OCI-LY1 (cell line): Measurements from ENCODE around the gene ZC2HC1B.

Source experiments
- H2AFZ ChIP-seq: fragments of 200-600 bp; sonication (generic), shearing (Covaris generic); 2 replicates; pipeline ENCODE4 v1.6.0; 2014; ENCODE audit warnings: antibody characterized with exemption, mild to moderate bottlenecking, low read length
- H3F3A ChIP-seq: fragments of 200-600 bp; sonication (generic), shearing (Covaris generic); 2 replicates; pipeline ENCODE4 v1.6.0; 2014; ENCODE audit warnings: mild to moderate bottlenecking, antibody characterized with exemption, low read length, moderate library complexity; ENCODE audit not compliant: insufficient read depth
- H3K27ac ChIP-seq: fragments of 200-600 bp; sonication (generic); 2 replicates; pipeline ENCODE4 v1.5.1; 2014; ENCODE audit warnings: low read length, mixed run types, mild to moderate bottlenecking, low read depth; ENCODE audit not compliant: poor library complexity, severe bottlenecking
- H3K27me3 ChIP-seq: fragments of 200-600 bp; sonication (generic); 2 replicates; pipeline ENCODE4 v1.6.0; 2014; ENCODE audit warnings: antibody characterized with exemption, mild to moderate bottlenecking, low read length, moderate library complexity; ENCODE audit not compliant: insufficient read depth
- H3K36me3 ChIP-seq: fragments of 200-600 bp; sonication (generic); 2 replicates; pipeline ENCODE4 v1.6.1; 2014; ENCODE audit warnings: mild to moderate bottlenecking, antibody characterized with exemption, low read length, moderate library complexity, mixed read lengths; ENCODE audit not compliant: insufficient read depth
- H3K4me1 ChIP-seq: fragments of 200-600 bp; sonication (generic); 2 replicates; pipeline ENCODE4 v1.5.1; 2014; ENCODE audit warnings: mild to moderate bottlenecking, low read length, moderate library complexity; ENCODE audit not compliant: insufficient read depth, severe bottlenecking
- H3K4me2 ChIP-seq: fragments of 200-600 bp; sonication (generic), shearing (Covaris generic); 2 replicates; pipeline ENCODE4 v1.6.1; 2014; ENCODE audit warnings: low read length
- H3K4me3 ChIP-seq: fragments of 200-600 bp; sonication (generic); 2 replicates; pipeline ENCODE4 v1.5.1; 2014; ENCODE audit warnings: low read length, low read depth, mild to moderate bottlenecking, mixed read lengths; ENCODE audit not compliant: poor library complexity, severe bottlenecking
- H3K79me2 ChIP-seq: fragments of 200-600 bp; shearing (Covaris generic); 2 replicates; pipeline ENCODE4 v1.6.1; 2016; ENCODE audit warnings: mixed run types, low read length, mixed read lengths; ENCODE audit not compliant: insufficient read depth
- H3K9ac ChIP-seq: fragments of 200-600 bp; sonication (generic), shearing (Covaris generic); 2 replicates; pipeline ENCODE4 v1.6.1; 2014; ENCODE audit warnings: mild to moderate bottlenecking, low read length, mixed read lengths
- H3K9me2 ChIP-seq: fragments of 200-600 bp; sonication (generic), shearing (Covaris generic); 2 replicates; pipeline ENCODE4 v1.6.1; 2014; ENCODE audit warnings: low read depth, mild to moderate bottlenecking, low read length, mixed read lengths
- H3K9me3 ChIP-seq: fragments of 200-600 bp; shearing (Covaris generic); 2 replicates; pipeline ENCODE4 v1.6.1; 2014; ENCODE audit warnings: low read length, mixed read lengths
- H4K20me1 ChIP-seq: fragments of 200-600 bp; sonication (generic), shearing (Covaris generic); 2 replicates; pipeline ENCODE4 v1.6.0; 2016; ENCODE audit warnings: mild to moderate bottlenecking, low read length; ENCODE audit not compliant: insufficient read depth
- EZH2 ChIP-seq: fragments of 200-600 bp; sonication (generic), shearing (Covaris generic); IDR thresholded peaks from 2 replicates; pipeline ENCODE4 v1.8.0; 2017; ENCODE audit warnings: borderline replicate concordance, mixed run types, mild to moderate bottlenecking, antibody characterized with exemption, low read length, moderate library complexity, mixed read lengths
- TF ChIP-seq, protein P1 (sequence below): fragments of 200-600 bp; sonication (generic), shearing (Covaris generic); IDR thresholded peaks from 2 replicates; pipeline ENCODE4 v1.5.1; 2017; ENCODE audit warnings: mild to moderate bottlenecking, antibody characterized with exemption, low read length, moderate library complexity, mixed read lengths

Gene ZC2HC1B

DNA sequence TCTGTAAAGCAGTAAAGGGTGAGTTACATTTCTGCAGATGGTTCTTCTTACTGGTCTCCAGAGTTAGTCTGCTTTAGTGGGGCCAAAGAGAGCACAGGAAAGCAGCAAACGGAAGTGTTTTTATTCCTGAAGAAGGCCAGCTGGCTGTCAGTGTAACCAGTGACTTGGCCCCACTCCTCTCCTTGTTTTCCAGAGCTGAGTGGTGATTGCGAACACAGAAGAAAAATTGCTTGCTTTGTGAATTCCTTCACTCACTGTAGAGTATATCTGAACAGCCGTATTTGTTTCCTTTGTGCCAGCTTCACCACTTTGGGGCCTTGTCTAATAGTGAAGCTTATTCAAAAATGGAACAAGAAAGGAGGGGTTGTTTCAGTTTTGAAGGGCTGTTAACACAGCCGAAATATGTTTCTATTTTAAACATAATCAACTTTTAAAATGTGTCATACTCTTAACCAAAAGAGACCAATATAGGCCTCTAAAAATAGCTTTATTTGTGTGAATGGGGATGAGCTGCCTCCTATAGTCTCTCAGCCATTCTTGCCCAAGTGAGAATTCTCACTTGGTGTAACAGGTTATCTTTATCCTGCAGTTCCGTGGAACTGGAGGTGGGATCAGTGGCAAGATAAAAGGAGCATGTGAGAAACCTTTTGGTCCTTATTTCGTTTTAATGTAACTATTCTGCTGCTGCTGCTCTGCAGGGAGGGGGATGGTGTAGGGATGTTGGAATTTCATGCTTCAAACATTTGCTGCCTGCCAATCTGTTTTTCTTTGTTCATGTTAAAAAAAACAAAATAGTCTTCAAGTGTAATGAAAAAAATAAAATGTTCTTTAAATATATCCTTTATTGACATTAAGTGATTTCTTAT, 37.8 kb downstream of the ZC2HC1B start:
- Histone ChIP-seq H3K9me2 (no peaks in the 10 kb centered on the region), H3K4me2 (no peak overlapping the region), H3K4me1 (no peaks in the 10 kb centered on the region), H3K27ac (no peak overlapping the region), H2AFZ (no peak overlapping the region), H3K4me3 (no peak overlapping the region), H3K36me3 (no peaks in the 10 kb centered on the region), H3K27me3 (no peaks in the 10 kb centered on the region), H3K9me3 (no peaks in the 10 kb centered on the region), H3K79me2 (no peaks in the 10 kb centered on the region), H4K20me1 (no peaks in the 10 kb centered on the region), H3K9ac (no peak overlapping the region), H3F3A (no peaks in the 10 kb centered on the region)
- TF ChIP-seq, protein P1, sequence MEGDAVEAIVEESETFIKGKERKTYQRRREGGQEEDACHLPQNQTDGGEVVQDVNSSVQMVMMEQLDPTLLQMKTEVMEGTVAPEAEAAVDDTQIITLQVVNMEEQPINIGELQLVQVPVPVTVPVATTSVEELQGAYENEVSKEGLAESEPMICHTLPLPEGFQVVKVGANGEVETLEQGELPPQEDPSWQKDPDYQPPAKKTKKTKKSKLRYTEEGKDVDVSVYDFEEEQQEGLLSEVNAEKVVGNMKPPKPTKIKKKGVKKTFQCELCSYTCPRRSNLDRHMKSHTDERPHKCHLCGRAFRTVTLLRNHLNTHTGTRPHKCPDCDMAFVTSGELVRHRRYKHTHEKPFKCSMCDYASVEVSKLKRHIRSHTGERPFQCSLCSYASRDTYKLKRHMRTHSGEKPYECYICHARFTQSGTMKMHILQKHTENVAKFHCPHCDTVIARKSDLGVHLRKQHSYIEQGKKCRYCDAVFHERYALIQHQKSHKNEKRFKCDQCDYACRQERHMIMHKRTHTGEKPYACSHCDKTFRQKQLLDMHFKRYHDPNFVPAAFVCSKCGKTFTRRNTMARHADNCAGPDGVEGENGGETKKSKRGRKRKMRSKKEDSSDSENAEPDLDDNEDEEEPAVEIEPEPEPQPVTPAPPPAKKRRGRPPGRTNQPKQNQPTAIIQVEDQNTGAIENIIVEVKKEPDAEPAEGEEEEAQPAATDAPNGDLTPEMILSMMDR, result no peak
- no peak for TF ChIP-seq EZH2

DNA sequence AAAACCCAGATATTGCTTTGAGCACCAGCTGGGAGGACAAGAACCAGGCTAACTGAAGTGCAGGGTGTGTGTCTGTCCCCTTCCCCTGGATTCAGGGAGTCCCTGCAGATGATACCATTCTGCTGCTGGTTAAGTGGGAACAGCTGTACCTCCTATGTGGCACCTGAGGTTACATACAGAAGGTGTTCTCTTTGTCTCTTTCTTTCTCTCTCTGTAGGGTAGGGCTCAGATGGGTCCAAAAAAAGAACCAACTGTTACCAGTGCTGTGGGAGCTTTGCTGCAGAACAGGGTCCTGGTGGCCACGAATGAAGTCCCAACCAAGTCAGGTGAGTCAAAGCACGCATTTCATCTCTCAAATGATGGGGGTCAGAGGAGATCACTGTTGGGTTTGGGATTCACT, 38.6 kb downstream of the ZC2HC1B start:
- no peak overlapping the region for H3K4me2 ChIP-seq
- H4K20me1 ChIP-seq, result no peaks in the 10 kb centered on the region
- H3K4me3 ChIP-seq, result no peak overlapping the region
- H3K9me3 ChIP-seq, result no peaks in the 10 kb centered on the region
- H3K4me1 ChIP-seq, result no peaks in the 10 kb centered on the region
- no peak overlapping the region for H2AFZ ChIP-seq
- no peaks in the 10 kb centered on the region for H3K36me3 ChIP-seq
- no peak overlapping the region for H3K9ac ChIP-seq
- no peaks in the 10 kb centered on the region for H3K9me2 ChIP-seq
- H3K27me3 ChIP-seq, result no peaks in the 10 kb centered on the region
- no peak for TF ChIP-seq EZH2
- TF ChIP-seq, protein P1, result no peak
- H3F3A ChIP-seq, result no peaks in the 10 kb centered on the region
- H3K27ac ChIP-seq, result no peak overlapping the region
- no peaks in the 10 kb centered on the region for H3K79me2 ChIP-seq

DNA sequence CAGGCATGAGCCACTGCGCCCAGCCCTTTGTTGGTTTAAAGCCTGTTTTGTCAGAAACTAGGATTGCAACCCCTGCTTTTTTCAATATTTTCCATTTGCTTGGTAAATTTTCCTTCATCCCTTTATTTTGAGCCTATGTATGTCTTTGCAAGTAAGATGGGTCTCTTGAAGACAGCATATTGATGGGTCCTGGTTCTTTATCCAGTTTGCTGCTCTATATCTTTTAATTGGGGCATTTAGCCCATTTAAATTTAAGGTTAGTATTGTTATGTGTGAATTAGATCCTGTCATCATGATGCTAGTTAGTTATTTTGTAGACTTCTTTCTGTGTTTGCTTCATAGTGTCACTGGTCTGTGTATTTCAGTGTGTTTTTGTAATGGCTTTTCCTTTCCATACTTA, 46.8 kb downstream of the ZC2HC1B start:
- Histone ChIP-seq H2AFZ (no peak overlapping the region), H3K9me2 (no peaks in the 10 kb centered on the region), H3F3A (no peaks in the 10 kb centered on the region), H3K9ac (no peak overlapping the region), H3K4me1 (no peaks in the 10 kb centered on the region), H3K36me3 (no peaks in the 10 kb centered on the region), H3K79me2 (no peaks in the 10 kb centered on the region), H4K20me1 (no peaks in the 10 kb centered on the region), H3K4me3 (no peak overlapping the region), H3K27me3 (no peaks in the 10 kb centered on the region), H3K9me3 (no peaks in the 10 kb centered on the region), H3K4me2 (no peak overlapping the region), H3K27ac (no peak overlapping the region)
- TF ChIP-seq, protein P1, result no peak
- TF ChIP-seq EZH2, result no peak
